Measurements from ENCODE around the gene PPP2R2D. TPM values are rescaled to one million over a fixed set of nuclear protein-coding genes. Genes with fewer than 3 reads are reported as not detected.

Gene PPP2R2D
- total and polyA plus RNA-seq, 9 donors = 25.2 to 33.2 (median 28.4) TPM

DNA sequence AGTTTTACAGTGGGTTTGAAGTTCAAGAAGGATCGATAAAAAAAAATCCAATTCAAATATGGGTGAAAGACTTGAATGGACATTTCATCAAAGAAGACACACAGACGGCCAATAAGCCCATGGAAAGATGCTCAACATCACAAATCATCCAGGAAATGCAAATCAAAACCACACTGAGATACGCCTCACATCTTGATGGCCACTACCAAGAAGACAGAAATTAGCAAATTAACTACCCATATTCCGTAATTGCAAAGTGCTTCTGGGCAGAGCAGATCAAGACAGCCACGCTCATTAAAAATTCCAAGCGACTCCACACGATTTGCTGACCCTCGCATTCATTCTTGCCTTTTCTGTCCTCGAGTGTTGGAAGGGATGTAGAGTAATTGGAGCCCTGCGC lies 34.1 kb upstream of the PPP2R2D start:
- H3K9me3 ChIP-seq (replicated peaks; ENCODE audit: control insufficient read depth, low read depth, low read length) = no peaks in the 10 kb centered on the region
- H3K4me1 ChIP-seq (ENCODE audit: control insufficient read depth, insufficient read depth, low read length) = no peaks in the 10 kb centered on the region
- 71% methylated on average over 6 of the region's 10 CpGs for WGBS (ENCODE audit: insufficient coverage)
- H3K27me3 ChIP-seq (ENCODE audit: control insufficient read depth, insufficient read depth, low read length) = peaks cover 12% of the 10 kb centered on the region
- H3K27ac ChIP-seq (ENCODE audit: low read length) = no peak overlapping the region
- H3K4me3 ChIP-seq (ENCODE audit: low read length) = no peak overlapping the region
- DNase-seq = no peak
- no peaks in the 10 kb centered on the region for H3K36me3 ChIP-seq (ENCODE audit: control insufficient read depth, insufficient read depth, low read length)

DNA sequence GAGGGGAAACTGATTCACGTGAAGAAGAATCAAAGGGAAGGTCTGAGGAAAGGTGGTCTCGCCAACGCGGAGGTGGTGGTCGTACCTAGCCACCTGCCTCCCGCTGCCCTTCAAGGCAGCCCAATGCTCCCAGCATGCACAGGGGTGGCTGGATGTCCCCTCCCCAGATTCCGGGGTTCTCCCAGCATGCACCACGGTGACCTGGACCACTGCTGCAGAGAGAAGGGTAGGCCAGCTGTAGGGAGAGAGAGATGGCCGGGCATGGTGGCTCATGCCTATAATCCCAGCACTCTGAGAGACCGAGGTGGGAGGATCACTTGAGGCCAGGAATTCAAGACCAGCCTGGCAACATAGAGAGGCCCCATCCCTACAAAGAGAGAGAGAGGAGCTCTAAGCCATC lies 32.4 kb upstream of the PPP2R2D start:
- H3K27me3 ChIP-seq (ENCODE audit: control insufficient read depth, insufficient read depth, low read length) = peaks cover 10% of the 10 kb centered on the region
- no peak for DNase-seq
- H3K9me3 ChIP-seq (replicated peaks; ENCODE audit: control insufficient read depth, low read depth, low read length) = no peaks in the 10 kb centered on the region
- no peak overlapping the region for H3K27ac ChIP-seq (ENCODE audit: low read length)
- no peaks in the 10 kb centered on the region for H3K36me3 ChIP-seq (ENCODE audit: control insufficient read depth, insufficient read depth, low read length)
- WGBS (ENCODE audit: insufficient coverage) = 93% methylated on average over 10 of the region's 10 CpGs
- H3K4me1 ChIP-seq (ENCODE audit: control insufficient read depth, insufficient read depth, low read length) = no peaks in the 10 kb centered on the region
- no peak overlapping the region for H3K4me3 ChIP-seq (ENCODE audit: low read length)

DNA sequence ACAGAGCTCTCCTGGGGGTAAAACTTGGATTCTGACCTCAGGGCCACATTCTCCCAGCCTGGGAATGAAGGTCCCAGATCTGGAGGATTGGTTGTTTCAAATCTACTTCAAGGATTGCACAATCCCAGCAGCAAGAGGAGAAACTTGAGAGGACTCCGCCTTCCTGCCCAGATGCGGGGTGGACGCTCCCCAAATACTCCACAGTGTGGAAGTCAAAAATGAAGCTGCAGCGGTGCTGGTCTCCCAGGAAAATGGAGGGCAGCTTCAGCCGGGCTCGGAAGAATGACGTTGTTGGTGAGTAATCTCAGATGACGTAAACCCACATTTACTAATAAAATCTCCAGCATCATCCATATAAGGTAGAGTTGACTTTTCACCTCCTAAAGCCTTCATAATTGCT lies 31.5 kb upstream of the PPP2R2D start:
- DNase-seq = no peak
- Histone ChIP-seq H3K9me3 (replicated peaks; ENCODE audit: control insufficient read depth, low read depth, low read length) (no peaks in the 10 kb centered on the region), H3K36me3 (ENCODE audit: control insufficient read depth, insufficient read depth, low read length) (no peaks in the 10 kb centered on the region), H3K27me3 (ENCODE audit: control insufficient read depth, insufficient read depth, low read length) (peaks cover 10% of the 10 kb centered on the region), H3K27ac (ENCODE audit: low read length) (no peak overlapping the region), H3K4me3 (ENCODE audit: low read length) (no peak overlapping the region), H3K4me1 (ENCODE audit: control insufficient read depth, insufficient read depth, low read length) (no peaks in the 10 kb centered on the region)
- 100% methylated on average over 3 of the region's 8 CpGs for WGBS (ENCODE audit: insufficient coverage)

DNA sequence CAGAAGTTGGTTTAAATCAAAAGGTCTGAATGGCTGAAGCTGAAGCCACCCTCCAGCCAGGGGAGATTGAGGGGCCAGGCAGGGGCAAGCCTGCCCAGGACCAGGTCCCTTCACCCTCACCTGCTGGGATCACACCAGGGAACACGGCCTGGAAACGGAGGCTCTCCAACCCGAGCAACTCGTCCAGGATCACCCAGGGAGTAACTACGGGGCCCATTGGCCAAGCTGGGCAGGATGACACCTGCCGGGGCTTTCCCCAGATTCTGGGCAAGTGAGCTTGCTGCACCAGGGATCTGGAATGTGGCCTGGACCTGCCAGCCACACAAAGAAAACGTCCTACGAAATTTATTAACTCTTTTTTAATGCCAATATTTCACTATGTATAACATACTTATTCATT lies 30.4 kb upstream of the PPP2R2D start:
- H3K4me3 ChIP-seq (ENCODE audit: low read length) = no peak overlapping the region
- H3K36me3 ChIP-seq (ENCODE audit: control insufficient read depth, insufficient read depth, low read length) = no peaks in the 10 kb centered on the region
- no peaks in the 10 kb centered on the region for H3K9me3 ChIP-seq (replicated peaks; ENCODE audit: control insufficient read depth, low read depth, low read length)
- peaks cover 11% of the 10 kb centered on the region for H3K27me3 ChIP-seq (ENCODE audit: control insufficient read depth, insufficient read depth, low read length)
- no peak overlapping the region for H3K27ac ChIP-seq (ENCODE audit: low read length)
- H3K4me1 ChIP-seq (ENCODE audit: control insufficient read depth, insufficient read depth, low read length) = peaks cover 5% of the 10 kb centered on the region
- 74% methylated on average over 6 of the region's 8 CpGs for WGBS (ENCODE audit: insufficient coverage)
- DNase-seq = no peak

DNA sequence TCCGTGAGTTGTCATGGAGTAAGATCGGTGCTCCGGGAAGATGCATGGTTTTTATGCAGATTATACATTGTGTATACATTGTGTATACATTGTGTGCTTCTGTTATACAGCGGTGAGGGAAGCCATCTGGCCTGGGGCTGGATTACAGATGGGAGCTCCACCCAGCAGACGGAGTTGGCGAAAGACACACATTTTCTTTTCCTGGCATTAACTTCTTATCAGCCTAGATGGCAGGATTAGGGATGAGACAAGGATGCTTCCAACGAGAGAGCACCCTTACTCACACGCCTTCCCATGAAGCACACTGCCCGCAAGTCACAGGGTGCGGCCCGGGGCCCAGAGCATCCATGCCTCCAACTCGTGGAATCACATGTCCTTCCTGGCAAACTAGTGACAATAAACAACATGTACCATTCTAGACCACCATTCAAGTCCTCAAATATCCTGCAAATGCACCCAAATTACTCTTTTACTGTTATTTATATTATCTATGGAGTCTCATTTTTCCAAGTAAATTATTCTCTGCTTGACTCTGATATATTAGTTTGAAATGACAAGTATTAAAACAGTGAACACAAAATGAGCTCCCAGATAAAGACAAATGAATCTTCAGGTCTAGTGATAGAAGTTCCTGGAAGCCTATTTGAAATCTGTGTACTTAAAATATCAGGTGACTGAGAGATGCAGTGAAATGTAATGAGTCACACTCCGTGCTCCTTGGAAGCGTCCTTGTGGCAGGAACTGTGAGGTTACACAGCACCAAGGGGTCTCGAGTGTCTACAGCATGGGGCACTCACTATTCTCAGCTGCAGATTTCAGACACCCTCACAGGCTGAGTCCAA lies 29.8 kb upstream of the PPP2R2D start:
- no peak for DNase-seq
- Histone ChIP-seq H3K27me3 (ENCODE audit: control insufficient read depth, insufficient read depth, low read length) (peaks cover 16% of the 10 kb centered on the region), H3K4me1 (ENCODE audit: control insufficient read depth, insufficient read depth, low read length) (peaks cover 5% of the 10 kb centered on the region), H3K36me3 (ENCODE audit: control insufficient read depth, insufficient read depth, low read length) (no peaks in the 10 kb centered on the region), H3K27ac (ENCODE audit: low read length) (no peak overlapping the region), H3K9me3 (replicated peaks; ENCODE audit: control insufficient read depth, low read depth, low read length) (no peaks in the 10 kb centered on the region), H3K4me3 (ENCODE audit: low read length) (no peak overlapping the region)
- 74% methylated on average over 8 of the region's 15 CpGs for WGBS (ENCODE audit: insufficient coverage)

DNA sequence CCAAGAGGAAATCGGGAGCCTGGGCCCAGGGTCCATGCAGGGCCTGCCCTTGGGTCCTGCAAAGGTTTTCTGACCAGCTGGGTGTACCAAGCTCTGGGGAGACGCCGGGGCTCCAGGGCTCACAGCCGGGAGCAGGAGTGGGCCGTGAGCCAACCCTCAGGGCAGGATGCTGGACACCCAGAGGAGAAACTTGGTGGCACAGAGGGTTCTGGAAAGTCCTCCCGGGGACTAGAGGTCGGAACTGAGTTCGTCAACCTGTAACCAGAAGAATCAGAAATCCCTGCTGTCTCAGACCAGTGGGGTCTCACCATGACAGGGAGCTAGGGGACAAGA lies 29.2 kb upstream of the PPP2R2D start:
- 82% methylated on average over 8 of the region's 8 CpGs for WGBS (ENCODE audit: insufficient coverage)
- Histone ChIP-seq H3K27me3 (ENCODE audit: control insufficient read depth, insufficient read depth, low read length) (peaks cover 18% of the 10 kb centered on the region), H3K9me3 (replicated peaks; ENCODE audit: control insufficient read depth, low read depth, low read length) (no peaks in the 10 kb centered on the region)

DNA sequence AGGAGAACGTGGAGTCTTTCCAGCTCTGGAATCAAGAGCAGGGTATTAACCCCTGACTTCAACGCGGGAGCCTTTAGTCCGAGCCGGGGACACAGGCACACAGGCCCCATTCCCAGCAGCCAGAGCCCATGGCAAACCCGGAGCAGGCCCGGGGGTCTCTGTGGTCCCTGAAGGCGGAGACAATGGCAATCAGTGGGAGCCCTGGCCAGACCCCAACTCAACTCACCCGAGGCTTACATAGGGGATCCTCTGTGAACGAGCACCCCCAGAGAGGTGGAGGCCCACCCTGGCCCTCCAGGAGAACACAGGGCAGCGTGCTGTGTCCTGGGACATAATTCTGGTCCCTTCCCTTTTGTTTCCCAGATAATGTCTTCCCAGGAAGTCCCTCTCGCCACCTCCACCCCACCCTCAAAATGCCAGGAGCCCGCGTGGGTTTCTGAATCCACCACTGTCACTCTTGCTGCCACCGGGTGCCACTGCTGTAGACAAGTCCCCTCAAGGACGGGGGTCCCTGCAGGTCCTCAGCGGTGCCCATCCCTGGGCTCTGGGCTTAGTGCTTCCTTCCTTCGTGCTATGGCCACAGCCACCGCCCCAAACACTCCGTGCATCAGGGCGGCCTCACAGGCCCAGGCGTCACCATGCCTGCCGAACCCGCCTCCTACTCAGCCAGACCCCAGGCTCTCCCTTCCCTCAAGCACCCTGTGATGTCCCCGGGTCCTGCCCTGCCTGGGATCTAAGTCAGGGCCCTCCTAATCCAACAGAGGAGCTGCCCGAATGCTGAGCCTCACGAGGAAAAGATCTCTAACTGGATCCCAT lies 28.6 kb upstream of the PPP2R2D start:
- H3K4me3 ChIP-seq (ENCODE audit: low read length) = no peak overlapping the region
- H3K4me1 ChIP-seq (ENCODE audit: control insufficient read depth, insufficient read depth, low read length) = peaks cover 5% of the 10 kb centered on the region
- DNase-seq = no peak
- no peaks in the 10 kb centered on the region for H3K9me3 ChIP-seq (replicated peaks; ENCODE audit: control insufficient read depth, low read depth, low read length)
- no peak overlapping the region for H3K27ac ChIP-seq (ENCODE audit: low read length)
- WGBS (ENCODE audit: insufficient coverage) = 85% methylated on average over 21 of the region's 27 CpGs
- H3K36me3 ChIP-seq (ENCODE audit: control insufficient read depth, insufficient read depth, low read length) = no peaks in the 10 kb centered on the region
- peaks cover 18% of the 10 kb centered on the region for H3K27me3 ChIP-seq (ENCODE audit: control insufficient read depth, insufficient read depth, low read length)

More for the DNA sequence above, 29.2 kb upstream of the PPP2R2D start:
- Histone ChIP-seq H3K4me1 (ENCODE audit: control insufficient read depth, insufficient read depth, low read length) (peaks cover 5% of the 10 kb centered on the region), H3K4me3 (ENCODE audit: low read length) (no peak overlapping the region), H3K27ac (ENCODE audit: low read length) (no peak overlapping the region), H3K36me3 (ENCODE audit: control insufficient read depth, insufficient read depth, low read length) (no peaks in the 10 kb centered on the region)
- no peak for DNase-seq

DNA sequence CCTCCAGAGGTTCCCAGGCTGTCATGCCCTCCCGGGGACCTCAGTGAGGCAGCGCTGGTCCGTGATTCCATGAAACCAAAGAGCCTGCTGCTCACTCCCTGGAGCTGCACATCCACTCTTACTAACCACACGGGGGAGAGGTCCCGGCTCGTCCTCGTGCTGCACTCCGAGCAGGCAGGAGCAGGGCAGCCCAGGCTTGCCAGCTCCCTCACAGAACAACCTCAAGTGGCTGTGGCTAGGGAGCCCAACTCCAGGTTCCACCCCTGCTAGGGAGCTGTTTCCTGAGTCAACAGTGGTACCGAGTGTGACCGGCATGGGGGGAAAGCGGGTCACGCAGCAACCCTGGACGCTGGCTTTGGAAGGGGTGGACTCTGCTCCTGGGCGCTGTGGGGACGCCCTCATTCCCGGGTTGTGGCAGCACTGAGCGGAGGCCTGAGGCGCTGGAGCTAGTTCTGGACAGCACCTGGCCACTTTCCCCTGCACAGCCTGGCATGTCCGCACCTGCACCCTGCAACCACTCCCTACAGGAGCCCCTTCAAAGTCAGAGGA lies 27.9 kb upstream of the PPP2R2D start:
- no peaks in the 10 kb centered on the region for H3K9me3 ChIP-seq (replicated peaks; ENCODE audit: control insufficient read depth, low read depth, low read length)
- no peaks in the 10 kb centered on the region for H3K36me3 ChIP-seq (ENCODE audit: control insufficient read depth, insufficient read depth, low read length)
- H3K4me1 ChIP-seq (ENCODE audit: control insufficient read depth, insufficient read depth, low read length) = peaks cover 5% of the 10 kb centered on the region
- DNase-seq = no peak
- no peak overlapping the region for H3K27ac ChIP-seq (ENCODE audit: low read length)
- H3K4me3 ChIP-seq (ENCODE audit: low read length) = no peak overlapping the region
- peaks cover 18% of the 10 kb centered on the region for H3K27me3 ChIP-seq (ENCODE audit: control insufficient read depth, insufficient read depth, low read length)
- WGBS (ENCODE audit: insufficient coverage) = 64% methylated on average over 18 of the region's 19 CpGs

DNA sequence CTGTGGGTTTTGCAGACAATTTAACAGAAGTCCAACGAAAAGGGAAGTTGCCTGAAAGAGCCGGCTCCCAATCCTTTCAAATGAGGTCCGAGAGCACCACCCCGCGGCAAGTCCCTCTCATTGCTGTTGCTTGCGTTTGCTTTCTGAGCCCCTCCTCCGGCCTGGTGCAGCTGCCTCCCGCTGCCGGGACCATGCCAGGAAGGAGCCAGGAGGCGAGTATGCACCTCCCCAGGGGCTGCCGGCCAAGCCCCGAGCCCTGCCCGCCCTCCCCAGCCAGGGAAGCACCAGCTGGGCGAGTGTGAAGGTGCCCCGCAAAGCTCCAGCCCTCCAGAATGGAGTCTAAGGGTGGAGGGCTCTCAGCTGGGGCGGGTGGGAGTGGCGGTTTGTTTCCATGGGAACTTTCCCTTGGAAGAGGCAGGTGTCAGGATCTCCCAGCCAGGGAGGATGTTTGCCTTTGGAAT lies 25.8 kb upstream of the PPP2R2D start:
- Histone ChIP-seq H3K9me3 (replicated peaks; ENCODE audit: control insufficient read depth, low read depth, low read length) (no peaks in the 10 kb centered on the region), H3K36me3 (ENCODE audit: control insufficient read depth, insufficient read depth, low read length) (no peaks in the 10 kb centered on the region), H3K27ac (ENCODE audit: low read length) (no peak overlapping the region), H3K27me3 (ENCODE audit: control insufficient read depth, insufficient read depth, low read length) (peaks cover 16% of the 10 kb centered on the region), H3K4me3 (ENCODE audit: low read length) (no peak overlapping the region), H3K4me1 (ENCODE audit: control insufficient read depth, insufficient read depth, low read length) (peaks cover 5% of the 10 kb centered on the region)
- peak; percentile 88 for DNase-seq
- WGBS (ENCODE audit: insufficient coverage) = 1% methylated on average over 14 of the region's 17 CpGs

DNA sequence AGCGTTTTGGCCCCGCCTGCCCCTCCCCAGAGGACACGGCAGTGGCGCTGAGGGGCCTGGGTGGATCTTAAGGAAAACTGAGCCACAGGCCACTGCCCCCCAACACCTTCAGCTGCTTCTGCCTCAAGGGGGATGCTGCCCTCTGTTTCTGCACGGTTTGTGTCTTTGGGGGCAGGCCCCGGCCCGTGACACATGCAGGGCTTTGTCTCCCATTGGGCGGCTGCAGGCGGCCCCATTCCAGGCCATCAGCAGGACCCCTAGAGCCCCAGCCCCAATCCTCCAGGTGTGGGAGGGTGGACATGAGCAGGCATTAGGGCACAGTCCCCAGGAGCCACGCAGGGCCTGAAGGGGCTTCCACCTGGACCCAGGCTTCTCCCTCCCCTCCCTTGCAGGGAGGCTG lies 25.3 kb upstream of the PPP2R2D start:
- no peaks in the 10 kb centered on the region for H3K36me3 ChIP-seq (ENCODE audit: control insufficient read depth, insufficient read depth, low read length)
- peaks cover 13% of the 10 kb centered on the region for H3K27me3 ChIP-seq (ENCODE audit: control insufficient read depth, insufficient read depth, low read length)
- WGBS (ENCODE audit: insufficient coverage) = 51% methylated on average over 5 of the region's 10 CpGs
- no peaks in the 10 kb centered on the region for H3K9me3 ChIP-seq (replicated peaks; ENCODE audit: control insufficient read depth, low read depth, low read length)
- no peak overlapping the region for H3K4me3 ChIP-seq (ENCODE audit: low read length)
- peaks cover 5% of the 10 kb centered on the region for H3K4me1 ChIP-seq (ENCODE audit: control insufficient read depth, insufficient read depth, low read length)
- H3K27ac ChIP-seq (ENCODE audit: low read length) = no peak overlapping the region
- no peak for DNase-seq
